GM21526 (cell line): Measurements from ENCODE around the gene CORO1C.
A peak's percentile ranks its signal among the peaks of the same experiment; 100 is the strongest.
"Not testable (repeated sequence)": the region's sequence is repeated elsewhere in the genome, so short reads cannot be mapped to it uniquely, and the experiment has no call there.

Experiments
- ATAC-seq: cut with Tn5 transposase; IDR thresholded peaks from one replicate; pipeline ENCODE4 v1.9.1; 2021; ENCODE audit warnings: moderate library complexity; ENCODE audit not compliant: unreplicated experiment, low FRiP score

CORO1C gene

GRCh38 chr12:108638141-108638827 is 93.0 kb downstream of the CORO1C start:
- ATAC-seq: no peak

- ATAC-seq: no peak
These were observed 93.9 kb downstream of the CORO1C start for GRCh38 chr12:108637222-108637971.

- ATAC-seq: no peak
These were observed 95.1 kb downstream of the CORO1C start for GRCh38 chr12:108635997-108636808.

- peak; percentile 55 for ATAC-seq
These were observed 95.9 kb downstream of the CORO1C start for GRCh38 chr12:108635201-108635996.

- no peak for ATAC-seq
These were observed 97.0 kb downstream of the CORO1C start for GRCh38 chr12:108634341-108634751.

- ATAC-seq: peak; percentile 49
These were observed 97.6 kb downstream of the CORO1C start, which contains the start of gene SELPLG for GRCh38 chr12:108633534-108634248. SELPLG (minus strand) TSS chr12:108633894; CDS start chr12:108624307, 9,587 bp downstream.

GRCh38 chr12:108633081-108633533 is 98.2 kb downstream of the CORO1C start:
- ATAC-seq: no peak

GRCh38 chr12:108631261-108631660 is 100.1 kb downstream of the CORO1C start:
- ATAC-seq: not testable (repeated sequence)

- ATAC-seq: no peak
These were observed 100.7 kb downstream of the CORO1C start for GRCh38 chr12:108630481-108631207.

GRCh38 chr12:108629824-108630476 is 101.4 kb downstream of the CORO1C start:
- ATAC-seq: no peak

- ATAC-seq: no peak
These were observed 102.2 kb downstream of the CORO1C start for GRCh38 chr12:108629151-108629550.

- no peak for ATAC-seq
These were observed 104.0 kb downstream of the CORO1C start for GRCh38 chr12:108627134-108627920.

GRCh38 chr12:108625228-108625627 is 106.1 kb downstream of the CORO1C start:
- ATAC-seq: no peak

- no peak for ATAC-seq
These were observed 107.7 kb downstream of the CORO1C start for GRCh38 chr12:108623577-108623976.

GRCh38 chr12:108622921-108623514 is 108.3 kb downstream of the CORO1C start:
- ATAC-seq: no peak

- no peak for ATAC-seq
These were observed 108.9 kb downstream of the CORO1C start for GRCh38 chr12:108622421-108622820.

- no peak for ATAC-seq
These were observed 110.2 kb downstream of the CORO1C start for GRCh38 chr12:108621161-108621560.
